DND-41 (cell line): ENCODE results near the gene HPCA.

Experiments used
- EZH2 ChIP-seq: IDR thresholded peaks from 3 replicates; pipeline ENCODE4 v1.6.1; 2012; ENCODE audit warnings: borderline replicate concordance, low read depth, mild to moderate bottlenecking, moderate library complexity, low read length, inconsistent platforms; ENCODE audit not compliant: severe bottlenecking
- TF ChIP-seq, protein P1 (sequence below): IDR thresholded peaks from 2 replicates; pipeline ENCODE4 v1.5.1; 2012; ENCODE audit warnings: borderline replicate concordance, low read length, moderate library complexity, mild to moderate bottlenecking; ENCODE audit not compliant: poor library complexity, severe bottlenecking; ENCODE audit errors: extremely low read depth

DNA sequence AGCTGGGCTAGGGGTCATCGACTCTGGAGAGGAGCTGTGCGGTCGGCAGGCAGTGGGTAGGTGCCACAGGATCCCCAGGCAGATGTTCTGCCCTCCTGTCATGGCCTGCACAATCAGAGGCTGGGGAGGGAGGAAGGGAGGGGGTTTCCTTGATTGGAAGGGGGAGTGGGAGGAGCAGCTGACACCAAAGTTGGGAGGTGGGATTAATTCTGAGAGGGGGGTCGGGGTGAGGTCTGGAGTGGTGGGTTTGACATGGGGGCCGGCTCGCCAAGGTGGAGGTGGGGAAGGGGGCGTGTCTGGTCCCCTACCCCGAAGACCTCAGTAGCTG is 651 bp upstream of the HPCA start:
- TF ChIP-seq, protein P1, sequence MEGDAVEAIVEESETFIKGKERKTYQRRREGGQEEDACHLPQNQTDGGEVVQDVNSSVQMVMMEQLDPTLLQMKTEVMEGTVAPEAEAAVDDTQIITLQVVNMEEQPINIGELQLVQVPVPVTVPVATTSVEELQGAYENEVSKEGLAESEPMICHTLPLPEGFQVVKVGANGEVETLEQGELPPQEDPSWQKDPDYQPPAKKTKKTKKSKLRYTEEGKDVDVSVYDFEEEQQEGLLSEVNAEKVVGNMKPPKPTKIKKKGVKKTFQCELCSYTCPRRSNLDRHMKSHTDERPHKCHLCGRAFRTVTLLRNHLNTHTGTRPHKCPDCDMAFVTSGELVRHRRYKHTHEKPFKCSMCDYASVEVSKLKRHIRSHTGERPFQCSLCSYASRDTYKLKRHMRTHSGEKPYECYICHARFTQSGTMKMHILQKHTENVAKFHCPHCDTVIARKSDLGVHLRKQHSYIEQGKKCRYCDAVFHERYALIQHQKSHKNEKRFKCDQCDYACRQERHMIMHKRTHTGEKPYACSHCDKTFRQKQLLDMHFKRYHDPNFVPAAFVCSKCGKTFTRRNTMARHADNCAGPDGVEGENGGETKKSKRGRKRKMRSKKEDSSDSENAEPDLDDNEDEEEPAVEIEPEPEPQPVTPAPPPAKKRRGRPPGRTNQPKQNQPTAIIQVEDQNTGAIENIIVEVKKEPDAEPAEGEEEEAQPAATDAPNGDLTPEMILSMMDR, result no peak
- no peak for TF ChIP-seq EZH2
